ENCODE measurements around the gene NTF3. TPM values are rescaled to one million over a fixed set of nuclear protein-coding genes. Genes with fewer than 3 reads are reported as not detected.

NTF3 gene
- total RNA-seq, 2 experiments from 2014 or later, result not detected

- H3K27ac Mint-ChIP-seq, result no peak overlapping the region
- H3K27me3 ChIP-seq (ENCODE audit: control insufficient read depth in 1 of 2, insufficient read depth in 2 of 2, low read length in 2 of 2), result peaks cover 13 to 23% of the 10 kb centered on the region in 2 experiments
- H3K9me3 ChIP-seq (ENCODE audit: control insufficient read depth in 1 of 2, insufficient read depth in 1 of 2, low read length in 2 of 2), result peaks cover 0 to 3% of the 10 kb centered on the region in 2 experiments
- CTCF ChIA-PET, result no interaction called here
- H3K36me3 ChIP-seq (ENCODE audit: insufficient read depth, low read length), result no peaks in the 10 kb centered on the region
- no peak for ATAC-seq (ENCODE audit: poor library complexity)
- DNase-seq, result no peak
- POLR2A ChIA-PET, result no interaction called here
- no peak for TF ChIP-seq CTCF (IDR thresholded peaks at IDR 0.05)
- no peak overlapping the region for H3K27ac ChIP-seq (ENCODE audit: low read depth in 1 of 2, low read length in 2 of 2)
- H3K4me1 Mint-ChIP-seq (ENCODE audit: low read depth), result no peaks in the 10 kb centered on the region
- no peaks in the 10 kb centered on the region for H3K4me1 ChIP-seq (ENCODE audit: insufficient read depth, low read length)
- H3K4me3 ChIP-seq (ENCODE audit: low read length), result no peak overlapping the region
- H3K36me3 Mint-ChIP-seq (ENCODE audit: low read depth), result no peaks in the 10 kb centered on the region
- intact Hi-C loops (cut with DNase I, micrococcal nuclease), result no loop called here
- H3K27me3 Mint-ChIP-seq, result peaks cover 22% of the 10 kb centered on the region
- no peak overlapping the region for H3K4me3 Mint-ChIP-seq
- H3K9me3 Mint-ChIP-seq, result no peaks in the 10 kb centered on the region
Observed at GRCh38 chr12:5439371-5439771, 7.5 kb downstream of the NTF3 start.

GRCh38 chr12:5439788-5440300, 7.9 kb downstream of the NTF3 start:
- DNase-seq (no peak), ATAC-seq (ENCODE audit: poor library complexity) (no peak)
- Histone ChIP-seq H3K27ac (ENCODE audit: low read depth in 1 of 2, low read length in 2 of 2) (no peak overlapping the region), H3K4me1 (ENCODE audit: insufficient read depth, low read length) (no peaks in the 10 kb centered on the region), H3K36me3 (ENCODE audit: insufficient read depth, low read length) (no peaks in the 10 kb centered on the region), H3K27me3 (ENCODE audit: control insufficient read depth in 1 of 2, insufficient read depth in 2 of 2, low read length in 2 of 2) (peaks cover 8 to 20% of the 10 kb centered on the region in 2 experiments), H3K4me3 (ENCODE audit: low read length) (no peak overlapping the region), H3K9me3 (ENCODE audit: control insufficient read depth in 1 of 2, insufficient read depth in 1 of 2, low read length in 2 of 2) (peaks cover 0 to 3% of the 10 kb centered on the region in 2 experiments)
- Mint-ChIP-seq H3K36me3 (ENCODE audit: low read depth) (no peaks in the 10 kb centered on the region), H3K9me3 (no peaks in the 10 kb centered on the region), H3K4me1 (ENCODE audit: low read depth) (no peaks in the 10 kb centered on the region), H3K27me3 (peaks cover 27% of the 10 kb centered on the region), H3K27ac (no peak overlapping the region), H3K4me3 (no peak overlapping the region)
- intact Hi-C loops (cut with DNase I, micrococcal nuclease), result no loop called here
- no peak for TF ChIP-seq CTCF (IDR thresholded peaks at IDR 0.05)
- ChIA-PET CTCF (no interaction called here), POLR2A (no interaction called here)

- ChIA-PET POLR2A (no interaction called here), CTCF (no interaction called here)
- DNase-seq (no peak), ATAC-seq (ENCODE audit: poor library complexity) (no peak)
- H3K36me3 Mint-ChIP-seq (ENCODE audit: low read depth), result no peaks in the 10 kb centered on the region
- no peak overlapping the region for H3K27ac Mint-ChIP-seq
- no peaks in the 10 kb centered on the region for H3K9me3 Mint-ChIP-seq
- H3K4me3 Mint-ChIP-seq, result no peak overlapping the region
- intact Hi-C loops (cut with DNase I, micrococcal nuclease), result no loop called here
- no peak for TF ChIP-seq CTCF (IDR thresholded peaks at IDR 0.05)
- Histone ChIP-seq H3K4me3 (ENCODE audit: low read length) (no peak overlapping the region), H3K4me1 (ENCODE audit: insufficient read depth, low read length) (no peaks in the 10 kb centered on the region), H3K27ac (ENCODE audit: low read depth in 1 of 2, low read length in 2 of 2) (no peak overlapping the region), H3K36me3 (ENCODE audit: insufficient read depth, low read length) (no peaks in the 10 kb centered on the region), H3K9me3 (ENCODE audit: control insufficient read depth in 1 of 2, insufficient read depth in 1 of 2, low read length in 2 of 2) (peaks cover 0 to 3% of the 10 kb centered on the region in 2 experiments), H3K27me3 (ENCODE audit: control insufficient read depth in 1 of 2, insufficient read depth in 2 of 2, low read length in 2 of 2) (peaks cover 7 to 14% of the 10 kb centered on the region in 2 experiments)
- no peaks in the 10 kb centered on the region for H3K4me1 Mint-ChIP-seq (ENCODE audit: low read depth)
- peaks cover 33% of the 10 kb centered on the region for H3K27me3 Mint-ChIP-seq
Observed at GRCh38 chr12:5440978-5441377, 9.1 kb downstream of the NTF3 start.
